HCT116 (cell line): ENCODE data around the gene PRR15L.
A peak's percentile ranks its signal among the peaks of the same experiment; 100 is the strongest.

Experiments
- EGR1 ChIP-seq: IDR thresholded peaks from 2 replicates; pipeline ENCODE4 v1.6.1; 2012; ENCODE audit warnings: low read depth
- EZH2 ChIP-seq: fragments of 200-600 bp; sonication (generic); IDR thresholded peaks from 2 replicates; pipeline ENCODE4 v1.6.1; 2017; ENCODE audit warnings: antibody characterized with exemption, mixed run types
- EZH2phosphoT487 ChIP-seq: fragments of 200-600 bp; IDR thresholded peaks from 2 replicates; pipeline ENCODE4 v1.6.1; 2018; ENCODE audit warnings: antibody characterized with exemption, borderline replicate concordance
- MAX ChIP-seq: IDR thresholded peaks from 2 replicates; pipeline ENCODE4 v1.6.1; 2012
- POLR2A ChIP-seq: IDR thresholded peaks from 2 replicates; pipeline ENCODE4 v1.7.0; 2011; ENCODE audit warnings: borderline replicate concordance; ENCODE audit not compliant: insufficient read depth, insufficient read length; ENCODE audit errors: extremely low read depth
- POLR2AphosphoS5 ChIP-seq: IDR thresholded peaks from 2 replicates; pipeline ENCODE4 v1.6.1; 2011; ENCODE audit warnings: mild to moderate bottlenecking, low read depth, low read length, moderate library complexity
- SIN3A ChIP-seq: IDR thresholded peaks from 2 replicates; pipeline ENCODE4 v1.6.1; 2012; ENCODE audit warnings: low read depth
- SP1 ChIP-seq: IDR thresholded peaks from 2 replicates; pipeline ENCODE4 v1.6.1; 2012; ENCODE audit warnings: low read depth
- SRF ChIP-seq: IDR thresholded peaks from 2 replicates; pipeline ENCODE4 v1.6.1; 2012; ENCODE audit warnings: low read depth
- TCF7L2 ChIP-seq: IDR thresholded peaks from 2 replicates; pipeline ENCODE4 v1.7.0; 2011; ENCODE audit warnings: borderline replicate concordance, inconsistent platforms; ENCODE audit not compliant: insufficient read depth, insufficient read length; ENCODE audit errors: extremely low read depth
- YY1 ChIP-seq: IDR thresholded peaks from 2 replicates; pipeline ENCODE4 v1.6.1; 2011; ENCODE audit warnings: low read length, low read depth, moderate library complexity, mild to moderate bottlenecking; ENCODE audit not compliant: insufficient replicate concordance; ENCODE audit errors: extremely low read depth
- TF ChIP-seq, protein P1 (sequence below), 3 experiments: fragments of 200-600 bp in 1 of 3; sonication (generic) in 1 of 3; IDR thresholded peaks in 2 of 3; conservative IDR thresholded peaks in 1 of 3; 2 replicates each; pipeline ENCODE4 v1.5.1; 2012 to 2017; ENCODE audit warnings: low read depth in 2 of 3, low read length in 2 of 3, antibody characterized with exemption in 1 of 3, borderline replicate concordance in 1 of 3, control low read depth in 1 of 3, mild to moderate bottlenecking in 1 of 3, mixed read lengths in 1 of 3, mixed run types in 1 of 3, moderate library complexity in 1 of 3; ENCODE audit not compliant: insufficient read depth in 1 of 3
- TF ChIP-seq, protein P2 (sequence below): IDR thresholded peaks from 2 replicates; pipeline ENCODE4 v1.6.1; 2011; ENCODE audit warnings: mild to moderate bottlenecking, low read length, moderate library complexity; ENCODE audit not compliant: insufficient replicate concordance; ENCODE audit errors: extremely low read depth

DNA sequence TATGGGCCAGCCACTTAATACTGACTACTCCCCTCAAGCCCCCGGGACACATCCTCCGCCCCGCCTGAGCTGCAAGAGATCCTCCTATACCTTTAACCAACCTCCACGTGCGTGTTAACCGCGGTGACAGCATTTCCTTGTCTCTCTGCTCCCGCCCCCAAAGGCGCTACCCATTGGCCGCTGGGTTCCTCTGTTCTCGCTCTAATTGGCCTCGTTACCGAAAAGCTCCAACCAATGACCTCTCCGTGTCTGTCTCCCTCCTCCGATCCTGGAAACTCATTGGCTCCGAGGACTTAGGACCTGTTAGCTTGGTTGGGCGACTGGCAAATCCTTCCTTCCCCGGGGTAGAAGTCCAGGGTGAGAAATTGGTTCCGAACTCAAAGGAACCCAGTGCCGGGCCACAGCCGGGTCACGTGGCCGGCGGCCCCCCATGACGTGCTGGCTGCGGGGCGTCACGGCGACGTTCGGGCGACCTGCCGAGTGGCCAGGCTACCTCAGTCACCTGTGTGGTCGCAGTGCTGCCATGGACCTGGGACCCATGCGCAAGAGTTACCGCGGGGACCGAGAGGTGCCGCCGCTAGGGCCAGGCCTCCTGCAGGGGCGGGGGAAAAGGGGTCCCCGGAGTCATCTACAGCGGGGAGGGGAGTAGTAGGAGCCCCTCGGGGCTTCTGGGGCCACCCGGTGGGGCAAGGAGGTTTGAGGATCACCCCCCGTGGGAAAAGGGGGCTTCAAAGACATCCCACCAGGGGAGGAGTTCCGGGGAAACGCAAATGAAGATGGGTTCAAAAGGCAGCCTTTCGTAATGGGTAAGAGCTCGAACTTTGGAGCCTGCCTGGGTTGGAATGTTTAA, 16.2 kb downstream of the PRR15L start, which contains the start of gene PNPO:
- TF ChIP-seq, protein P1, sequence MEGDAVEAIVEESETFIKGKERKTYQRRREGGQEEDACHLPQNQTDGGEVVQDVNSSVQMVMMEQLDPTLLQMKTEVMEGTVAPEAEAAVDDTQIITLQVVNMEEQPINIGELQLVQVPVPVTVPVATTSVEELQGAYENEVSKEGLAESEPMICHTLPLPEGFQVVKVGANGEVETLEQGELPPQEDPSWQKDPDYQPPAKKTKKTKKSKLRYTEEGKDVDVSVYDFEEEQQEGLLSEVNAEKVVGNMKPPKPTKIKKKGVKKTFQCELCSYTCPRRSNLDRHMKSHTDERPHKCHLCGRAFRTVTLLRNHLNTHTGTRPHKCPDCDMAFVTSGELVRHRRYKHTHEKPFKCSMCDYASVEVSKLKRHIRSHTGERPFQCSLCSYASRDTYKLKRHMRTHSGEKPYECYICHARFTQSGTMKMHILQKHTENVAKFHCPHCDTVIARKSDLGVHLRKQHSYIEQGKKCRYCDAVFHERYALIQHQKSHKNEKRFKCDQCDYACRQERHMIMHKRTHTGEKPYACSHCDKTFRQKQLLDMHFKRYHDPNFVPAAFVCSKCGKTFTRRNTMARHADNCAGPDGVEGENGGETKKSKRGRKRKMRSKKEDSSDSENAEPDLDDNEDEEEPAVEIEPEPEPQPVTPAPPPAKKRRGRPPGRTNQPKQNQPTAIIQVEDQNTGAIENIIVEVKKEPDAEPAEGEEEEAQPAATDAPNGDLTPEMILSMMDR (IDR thresholded peaks at IDR 0.05 in 2 of 3, conservative IDR thresholded peaks at IDR 0.05 in 1 of 3; ENCODE audit: borderline replicate concordance in 1 of 3, insufficient read depth in 1 of 3, low read depth in 2 of 3, low read length in 2 of 3) = peak in 1 of 3 experiments; percentile 24; a peak in 2 of 6 replicates
- TF ChIP-seq TCF7L2 (peak; percentile 23), SP1 (peak; percentile 99), SIN3A (peak; percentile 84; the same call in 1 of the 2 replicates), POLR2AphosphoS5 (peak; percentile 74; the same call in 1 of the 2 replicates), POLR2A (no peak), SRF (no peak), EZH2 (no peak), YY1 (peak; percentile 46), EZH2phosphoT487 (no peak), MAX (peak; percentile 100), EGR1 (no peak)
- TF ChIP-seq, protein P2, sequence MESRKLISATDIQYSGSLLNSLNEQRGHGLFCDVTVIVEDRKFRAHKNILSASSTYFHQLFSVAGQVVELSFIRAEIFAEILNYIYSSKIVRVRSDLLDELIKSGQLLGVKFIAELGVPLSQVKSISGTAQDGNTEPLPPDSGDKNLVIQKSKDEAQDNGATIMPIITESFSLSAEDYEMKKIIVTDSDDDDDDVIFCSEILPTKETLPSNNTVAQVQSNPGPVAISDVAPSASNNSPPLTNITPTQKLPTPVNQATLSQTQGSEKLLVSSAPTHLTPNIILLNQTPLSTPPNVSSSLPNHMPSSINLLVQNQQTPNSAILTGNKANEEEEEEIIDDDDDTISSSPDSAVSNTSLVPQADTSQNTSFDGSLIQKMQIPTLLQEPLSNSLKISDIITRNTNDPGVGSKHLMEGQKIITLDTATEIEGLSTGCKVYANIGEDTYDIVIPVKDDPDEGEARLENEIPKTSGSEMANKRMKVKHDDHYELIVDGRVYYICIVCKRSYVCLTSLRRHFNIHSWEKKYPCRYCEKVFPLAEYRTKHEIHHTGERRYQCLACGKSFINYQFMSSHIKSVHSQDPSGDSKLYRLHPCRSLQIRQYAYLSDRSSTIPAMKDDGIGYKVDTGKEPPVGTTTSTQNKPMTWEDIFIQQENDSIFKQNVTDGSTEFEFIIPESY = peak; percentile 33
